HG03442 (cell line): ENCODE results near the gene ADAM29.
"Not testable (repeated sequence)": the region's sequence is repeated elsewhere in the genome, so short reads cannot be mapped to it uniquely, and the experiment has no call there.

Experiments used
- ATAC-seq: cut with Tn5 transposase; IDR thresholded peaks from one replicate; pipeline ENCODE4 v1.9.1; 2021; ENCODE audit warnings: mild to moderate bottlenecking, moderate library complexity; ENCODE audit not compliant: unreplicated experiment

Gene ADAM29

DNA sequence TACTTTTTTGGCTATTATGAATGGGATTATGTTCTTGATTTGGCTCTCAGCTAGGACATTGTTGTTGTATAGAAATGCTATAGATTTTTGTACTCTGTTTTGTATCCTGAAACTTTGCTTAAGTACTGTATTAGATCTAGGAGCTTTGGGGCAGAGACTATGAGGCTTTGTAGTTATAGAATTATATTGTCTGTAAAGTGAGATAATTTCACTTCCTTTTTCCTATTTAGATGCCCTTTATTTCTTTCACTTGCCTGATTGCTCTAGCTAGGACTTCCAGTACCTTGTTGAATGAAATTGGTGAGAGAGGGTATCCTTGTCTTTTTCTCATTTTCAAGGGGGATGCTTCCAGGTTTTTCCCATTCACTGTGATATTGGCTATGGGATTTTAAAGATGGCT, 28.1 kb downstream of the ADAM29 start:
- ATAC-seq = no peak

DNA sequence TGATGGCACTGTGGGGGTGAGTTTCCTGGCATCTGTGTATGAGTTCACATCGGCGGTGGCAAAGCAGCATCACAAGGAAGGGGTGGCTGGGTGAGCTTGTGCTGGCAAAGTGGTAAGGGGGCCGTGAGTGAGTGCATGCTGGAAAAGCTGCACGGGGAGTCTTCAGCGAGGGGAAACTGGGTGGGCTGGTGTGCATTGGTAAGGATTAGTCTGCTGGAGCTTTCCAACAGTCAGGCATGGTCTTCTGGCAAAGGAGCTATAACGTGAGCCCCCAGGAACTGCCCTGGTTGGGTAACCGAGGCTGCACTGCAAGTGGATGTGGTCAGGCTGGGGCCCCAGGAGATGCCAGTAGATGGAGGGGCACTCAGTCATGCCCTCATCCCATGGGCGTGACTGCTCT, 30.7 kb downstream of the ADAM29 start:
- no peak for ATAC-seq

GRCh38 chr4:174972911-174973310, 54.8 kb downstream of the ADAM29 start:
- no peak for ATAC-seq

- ATAC-seq = no peak
These were observed 55.2 kb downstream of the ADAM29 start for GRCh38 chr4:174973336-174973735.

GRCh38 chr4:174983128-174983750, 65.1 kb downstream of the ADAM29 start:
- ATAC-seq = no peak

DNA sequence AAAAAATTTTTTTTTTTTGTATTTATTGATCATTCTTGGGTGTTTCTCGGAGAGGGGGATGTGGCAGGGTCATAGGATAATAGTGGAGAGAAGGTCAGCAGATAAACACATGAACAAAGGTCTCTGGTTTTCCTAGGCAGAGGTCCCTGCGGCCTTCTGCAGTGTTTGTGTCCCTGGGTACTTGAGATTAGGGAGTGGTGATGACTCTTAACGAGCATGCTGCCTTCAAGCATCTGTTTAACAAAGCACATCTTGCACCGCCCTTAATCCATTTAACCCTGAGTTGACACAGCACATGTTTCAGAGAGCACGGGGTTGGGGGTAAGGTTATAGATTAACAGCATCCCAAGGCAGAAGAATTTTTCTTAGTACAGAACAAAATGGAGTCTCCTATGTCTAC, 65.7 kb downstream of the ADAM29 start:
- not testable (repeated sequence) for ATAC-seq

DNA sequence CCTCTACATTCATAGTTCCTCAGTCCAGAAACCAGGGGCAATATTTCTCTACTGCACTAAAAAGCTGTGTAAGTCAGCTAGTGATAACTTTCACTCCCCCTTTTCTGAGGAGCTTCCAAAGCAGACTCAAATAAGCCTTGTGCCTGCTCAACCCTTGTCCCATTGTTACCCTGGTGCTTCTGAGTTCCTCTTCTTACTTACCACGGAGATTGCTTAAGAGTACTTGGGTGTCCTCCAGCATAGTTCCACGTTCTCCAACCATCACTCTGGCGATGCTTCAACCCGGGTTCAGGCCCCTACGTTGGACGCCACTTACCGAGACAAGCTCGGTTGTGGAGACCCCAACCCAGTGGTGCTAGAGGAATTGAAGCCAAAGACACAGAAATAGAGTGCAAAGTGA, 71.6 kb downstream of the ADAM29 start:
- ATAC-seq = no peak

GRCh38 chr4:174993916-174994315, 75.8 kb downstream of the ADAM29 start:
- no peak for ATAC-seq

GRCh38 chr4:174996079-174996478, 77.9 kb downstream of the ADAM29 start:
- no peak for ATAC-seq

DNA sequence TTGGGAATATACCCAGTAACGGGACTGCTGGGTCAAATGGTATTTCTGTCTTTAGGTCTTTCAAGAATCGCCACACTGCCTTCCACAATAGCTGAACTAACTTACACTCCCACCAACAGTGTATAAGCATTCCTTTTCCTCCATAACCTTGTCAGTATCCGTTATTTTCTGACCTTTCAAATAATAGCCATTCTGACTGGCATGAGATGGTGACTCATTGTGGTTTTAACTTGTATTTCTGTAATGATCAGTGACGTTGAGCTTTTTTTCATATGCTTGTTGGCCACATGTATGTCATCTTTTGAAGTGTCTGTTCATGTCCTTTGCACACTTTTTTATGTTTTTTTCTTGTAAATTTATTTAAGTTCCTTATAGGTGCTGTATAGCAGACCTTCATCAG, 81.2 kb downstream of the ADAM29 start:
- ATAC-seq = no peak

DNA sequence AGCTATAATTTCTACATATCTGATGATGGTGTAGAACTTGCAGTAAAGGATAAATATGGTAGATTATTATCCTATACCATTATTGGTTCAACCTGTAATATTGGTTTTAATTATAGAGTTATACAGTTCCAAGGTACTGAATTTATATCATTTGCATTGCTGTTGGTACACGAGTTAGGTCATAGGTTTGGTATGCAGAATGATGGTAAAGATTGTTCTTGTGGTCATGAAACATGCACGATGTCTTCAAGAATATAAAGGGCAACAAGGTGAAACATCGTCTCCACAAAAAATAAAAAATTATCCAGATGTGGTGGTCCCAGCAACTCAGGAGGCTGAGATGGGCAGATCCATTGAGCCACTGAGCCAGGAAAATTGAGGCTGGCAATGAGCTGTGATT, 99.6 kb downstream of the ADAM29 start:
- no peak for ATAC-seq

DNA sequence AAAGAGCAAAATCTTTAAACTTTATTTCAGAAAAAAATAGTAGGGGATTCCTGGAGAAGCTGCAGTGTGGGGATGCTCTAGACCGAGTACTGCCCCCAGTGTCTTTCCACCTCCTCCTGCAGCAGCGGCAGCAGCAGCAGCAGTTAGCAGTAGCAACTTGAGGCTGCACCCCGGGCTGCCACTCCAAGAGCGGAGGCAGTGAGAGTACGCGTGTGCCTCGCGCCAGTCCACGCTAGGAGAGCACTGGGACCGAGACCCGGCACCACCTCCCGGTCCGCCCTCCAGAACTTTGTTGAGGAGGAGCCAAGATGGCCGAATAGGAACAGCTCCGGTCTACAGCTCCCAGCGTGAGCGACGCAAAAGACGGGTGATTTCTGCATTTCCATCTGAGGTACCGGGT, 101.3 kb downstream of the ADAM29 start:
- not testable (repeated sequence) for ATAC-seq
